ENCODE data around the gene SRSF11.

Gene SRSF11

GRCh38 chr1:70224954-70225353 lies 3.8 kb downstream of the SRSF11 start:
- DNase-seq = no peak

GRCh38 chr1:70227439-70227838 lies 6.3 kb downstream of the SRSF11 start:
- no peak for DNase-seq

GRCh38 chr1:70228670-70229069 lies 7.5 kb downstream of the SRSF11 start:
- DNase-seq = no peak

GRCh38 chr1:70231475-70231874 lies 10.3 kb downstream of the SRSF11 start:
- no peak for DNase-seq

- no peak for DNase-seq
These were observed 13.6 kb downstream of the SRSF11 start for GRCh38 chr1:70234733-70235132.

GRCh38 chr1:70239940-70240339 lies 18.8 kb downstream of the SRSF11 start:
- no peak for DNase-seq

GRCh38 chr1:70247122-70247521 lies 25.9 kb downstream of the SRSF11 start:
- DNase-seq = no peak

GRCh38 chr1:70247768-70248167 lies 26.6 kb downstream of the SRSF11 start:
- no peak for DNase-seq

- DNase-seq = no peak
These were observed 27.5 kb downstream of the SRSF11 start for GRCh38 chr1:70248729-70249128.

GRCh38 chr1:70256664-70257063 lies 35.5 kb downstream of the SRSF11 start:
- DNase-seq = no peak

GRCh38 chr1:70264839-70265238 lies 43.7 kb downstream of the SRSF11 start:
- DNase-seq = no peak

- no peak for DNase-seq
These were observed 44.8 kb downstream of the SRSF11 start for GRCh38 chr1:70265946-70266345.

- no peak for DNase-seq
These were observed 56.7 kb downstream of the SRSF11 start for GRCh38 chr1:70277875-70278274.

GRCh38 chr1:70278710-70279109 lies 57.5 kb downstream of the SRSF11 start:
- DNase-seq = no peak

- no peak for DNase-seq
These were observed 63.2 kb downstream of the SRSF11 start for GRCh38 chr1:70284366-70284765.

GRCh38 chr1:70286453-70286852 lies 65.3 kb downstream of the SRSF11 start:
- DNase-seq = no peak

GRCh38 chr1:70288166-70288565 lies 67.0 kb downstream of the SRSF11 start:
- no peak for DNase-seq

- DNase-seq = no peak
These were observed 69.0 kb downstream of the SRSF11 start for GRCh38 chr1:70290218-70290617.

GRCh38 chr1:70293186-70293843 lies 72.1 kb downstream of the SRSF11 start:
- no peak for DNase-seq

- no peak for DNase-seq
These were observed 74.6 kb downstream of the SRSF11 start for GRCh38 chr1:70295749-70296148.

GRCh38 chr1:70299472-70299871 lies 78.3 kb downstream of the SRSF11 start:
- no peak for DNase-seq
